ENCODE data around the gene RUBCNL. TPM values are rescaled to one million over a fixed set of nuclear protein-coding genes. Genes with fewer than 3 reads are reported as not detected.
"Not testable (repeated sequence)": the region's sequence is repeated elsewhere in the genome, so short reads cannot be mapped to it uniquely, and the experiment has no call there.

RUBCNL gene
- total RNA-seq, 6 donors from 2014 or later, result 1.8 to 5.4 (median 5.0) TPM

GRCh38 chr13:46377554-46377953, 9.5 kb downstream of the RUBCNL start:
- ATAC-seq (ENCODE audit: low FRiP score in 2 of 2) (no peak), DNase-seq (no peak)
- WGBS, 2 donors, result 80 to 81% methylated on average over 4 of the region's 4 CpGs
- Histone ChIP-seq H3K27me3 (no peaks in the 10 kb centered on the region), H3K36me3 (no peaks in the 10 kb centered on the region), H3K4me1 (no peaks in the 10 kb centered on the region), H3K4me3 (no peak overlapping the region), H3K27ac (peak overlapping the region in 2 of 4 donors; percentile 48 to 71), H3K9me3 (no peaks in the 10 kb centered on the region)
- no peak for TF ChIP-seq POLR2A (IDR thresholded peaks at IDR 0.05)
- no peak for TF ChIP-seq EP300 (IDR thresholded peaks at IDR 0.05)
- no peak for TF ChIP-seq CTCF (IDR thresholded peaks at IDR 0.05)
- no peak for TF ChIP-seq POLR2AphosphoS5 (IDR thresholded peaks at IDR 0.05)

DNA sequence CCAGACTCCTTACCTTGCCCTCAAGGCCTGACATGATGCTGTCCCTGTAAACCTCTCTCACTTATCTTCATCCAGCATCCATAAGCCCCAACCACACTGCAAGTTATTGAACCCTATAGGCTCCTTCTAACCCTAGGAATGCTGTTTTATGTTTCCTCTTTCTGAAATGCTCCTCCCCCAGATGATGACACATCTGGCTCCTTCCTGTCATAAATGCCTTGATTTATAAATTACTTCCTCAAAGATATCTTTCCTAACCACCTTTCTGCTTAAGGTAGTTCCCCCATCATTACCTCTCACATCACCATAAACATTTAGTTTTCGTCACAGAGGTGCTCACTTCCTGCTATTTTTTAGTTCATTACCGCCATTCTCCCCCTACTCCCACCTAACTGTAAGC, 12.3 kb downstream of the RUBCNL start:
- H3K27me3 ChIP-seq, result no peaks in the 10 kb centered on the region
- H3K4me3 ChIP-seq, result no peak overlapping the region
- ATAC-seq (ENCODE audit: low FRiP score in 2 of 2) (peak; percentile 29 to 34), DNase-seq (no peak)
- no peaks in the 10 kb centered on the region for H3K4me1 ChIP-seq
- no peaks in the 10 kb centered on the region for H3K9me3 ChIP-seq
- H3K27ac ChIP-seq, result peak overlapping the region in 1 of 4 donors; percentile 65
- WGBS, 2 donors, result 50 to 62% methylated on average over 2 of the region's 2 CpGs
- H3K36me3 ChIP-seq, result no peaks in the 10 kb centered on the region
- peak in 1 of 2 donors; percentile 17 for TF ChIP-seq POLR2AphosphoS5 (IDR thresholded peaks at IDR 0.05)
- TF ChIP-seq CTCF (IDR thresholded peaks at IDR 0.05), result no peak

- 71 to 94% methylated on average over 1 of the region's 1 CpG for WGBS, 2 donors
- Histone ChIP-seq H3K27ac (no peak overlapping the region), H3K4me3 (no peak overlapping the region), H3K9me3 (no peaks in the 10 kb centered on the region), H3K4me1 (peaks cover 0 to 4% (median 0%) of the 10 kb centered on the region in 4 donors), H3K36me3 (no peaks in the 10 kb centered on the region), H3K27me3 (no peaks in the 10 kb centered on the region)
- no peak for ATAC-seq (ENCODE audit: low FRiP score in 2 of 2)
- no peak for DNase-seq
- TF ChIP-seq POLR2AphosphoS5 (IDR thresholded peaks at IDR 0.05) (no peak), CTCF (IDR thresholded peaks at IDR 0.05) (no peak), EP300 (IDR thresholded peaks at IDR 0.05) (no peak), POLR2A (IDR thresholded peaks at IDR 0.05) (no peak)
Measured at GRCh38 chr13:46373623-46374022, 13.4 kb downstream of the RUBCNL start.

GRCh38 chr13:46372938-46373337, 14.1 kb downstream of the RUBCNL start:
- WGBS, 2 donors, result 92 to 96% methylated on average over 8 of the region's 8 CpGs

GRCh38 chr13:46372071-46372470, 15.0 kb downstream of the RUBCNL start:
- H3K4me3 ChIP-seq, result no peak overlapping the region
- peaks cover 0 to 4% (median 0%) of the 10 kb centered on the region in 4 donors for H3K4me1 ChIP-seq
- no peaks in the 10 kb centered on the region for H3K27me3 ChIP-seq
- ATAC-seq (ENCODE audit: low FRiP score in 2 of 2) (no peak), DNase-seq (no peak)
- no peak for TF ChIP-seq POLR2A (IDR thresholded peaks at IDR 0.05)
- no peak for TF ChIP-seq EP300 (IDR thresholded peaks at IDR 0.05)
- no peak for TF ChIP-seq POLR2AphosphoS5 (IDR thresholded peaks at IDR 0.05)
- TF ChIP-seq CTCF (IDR thresholded peaks at IDR 0.05), result no peak
- WGBS, 2 donors, result 93 to 94% methylated on average over 8 to 9 of the region's 9 CpGs
- no peak overlapping the region for H3K27ac ChIP-seq
- no peaks in the 10 kb centered on the region for H3K36me3 ChIP-seq
- no peaks in the 10 kb centered on the region for H3K9me3 ChIP-seq

More at GRCh38 chr13:46372938-46373337, 14.1 kb downstream of the RUBCNL start:
- H3K27me3 ChIP-seq; H3K27ac ChIP-seq; DNase-seq; H3K4me1 ChIP-seq; H3K9me3 ChIP-seq; H3K36me3 ChIP-seq; H3K4me3 ChIP-seq; ATAC-seq (ENCODE audit: low FRiP score in 2 of 2): not testable (repeated sequence)
